ENCODE results near the gene FLOT1. TPM values are rescaled to one million over a fixed set of nuclear protein-coding genes. Genes with fewer than 3 reads are reported as not detected.

FLOT1 gene
- total and polyA plus RNA-seq, 9 of the 15 experiments (the other 6 are each of a cell fraction or from before 2014, with no cell fraction given): 11.7 to 149 (median 118) TPM

- TF ChIP-seq MBD1 (CRISPR knock-in tag; IDR thresholded peaks at IDR 0.05): no peak
- peak in 1 of 2 experiments; percentile 3; a peak in 1 of 4 replicates for TF ChIP-seq NRF1 (conservative IDR thresholded peaks at IDR 0.05 in 1 of 2, IDR thresholded peaks at IDR 0.05 in 1 of 2)
- TF ChIP-seq ZFPM2 (CRISPR knock-in tag; IDR thresholded peaks at IDR 0.05): no peak
- no peak for TF ChIP-seq CTCFL (IDR thresholded peaks at IDR 0.05; ENCODE audit: borderline replicate concordance, insufficient read depth, low read depth, low read length, poor library complexity, severe bottlenecking)
- TF ChIP-seq ZNF57 (CRISPR knock-in tag; IDR thresholded peaks at IDR 0.05): no peak
- TF ChIP-seq MTF1 (CRISPR knock-in tag; IDR thresholded peaks at IDR 0.05; ENCODE audit: borderline replicate concordance): no peak
- peak; percentile 89; the same call in 1 of the 2 replicates for TF ChIP-seq BCOR (IDR thresholded peaks at IDR 0.05)
- no peak for TF ChIP-seq RBM34 (IDR thresholded peaks at IDR 0.05; ENCODE audit: borderline replicate concordance, insufficient read depth, low read length)
- TF ChIP-seq, protein P1, sequence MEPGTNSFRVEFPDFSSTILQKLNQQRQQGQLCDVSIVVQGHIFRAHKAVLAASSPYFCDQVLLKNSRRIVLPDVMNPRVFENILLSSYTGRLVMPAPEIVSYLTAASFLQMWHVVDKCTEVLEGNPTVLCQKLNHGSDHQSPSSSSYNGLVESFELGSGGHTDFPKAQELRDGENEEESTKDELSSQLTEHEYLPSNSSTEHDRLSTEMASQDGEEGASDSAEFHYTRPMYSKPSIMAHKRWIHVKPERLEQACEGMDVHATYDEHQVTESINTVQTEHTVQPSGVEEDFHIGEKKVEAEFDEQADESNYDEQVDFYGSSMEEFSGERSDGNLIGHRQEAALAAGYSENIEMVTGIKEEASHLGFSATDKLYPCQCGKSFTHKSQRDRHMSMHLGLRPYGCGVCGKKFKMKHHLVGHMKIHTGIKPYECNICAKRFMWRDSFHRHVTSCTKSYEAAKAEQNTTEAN (CRISPR knock-in tag; IDR thresholded peaks at IDR 0.05): peak; percentile 12; the same call in 1 of the 2 replicates
- no peak for TF ChIP-seq PHB2 (IDR thresholded peaks at IDR 0.05; ENCODE audit: low read depth)
- TF ChIP-seq PPARD (CRISPR knock-in tag; IDR thresholded peaks at IDR 0.05): no peak
- TF ChIP-seq BRD4 (IDR thresholded peaks at IDR 0.05): peak; percentile 78; the same call in 1 of the 2 replicates
- TF ChIP-seq SMAD2 (IDR thresholded peaks at IDR 0.05; ENCODE audit: low read depth, low read length): no peak
- TF ChIP-seq, protein P2, sequence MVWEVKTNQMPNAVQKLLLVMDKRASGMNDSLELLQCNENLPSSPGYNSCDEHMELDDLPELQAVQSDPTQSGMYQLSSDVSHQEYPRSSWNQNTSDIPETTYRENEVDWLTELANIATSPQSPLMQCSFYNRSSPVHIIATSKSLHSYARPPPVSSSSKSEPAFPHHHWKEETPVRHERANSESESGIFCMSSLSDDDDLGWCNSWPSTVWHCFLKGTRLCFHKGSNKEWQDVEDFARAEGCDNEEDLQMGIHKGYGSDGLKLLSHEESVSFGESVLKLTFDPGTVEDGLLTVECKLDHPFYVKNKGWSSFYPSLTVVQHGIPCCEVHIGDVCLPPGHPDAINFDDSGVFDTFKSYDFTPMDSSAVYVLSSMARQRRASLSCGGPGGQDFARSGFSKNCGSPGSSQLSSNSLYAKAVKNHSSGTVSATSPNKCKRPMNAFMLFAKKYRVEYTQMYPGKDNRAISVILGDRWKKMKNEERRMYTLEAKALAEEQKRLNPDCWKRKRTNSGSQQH (CRISPR knock-in tag; IDR thresholded peaks at IDR 0.05): no peak
- TF ChIP-seq ESRRA (IDR thresholded peaks at IDR 0.05; ENCODE audit: borderline replicate concordance, low read depth): no peak
- TF ChIP-seq, protein P3, sequence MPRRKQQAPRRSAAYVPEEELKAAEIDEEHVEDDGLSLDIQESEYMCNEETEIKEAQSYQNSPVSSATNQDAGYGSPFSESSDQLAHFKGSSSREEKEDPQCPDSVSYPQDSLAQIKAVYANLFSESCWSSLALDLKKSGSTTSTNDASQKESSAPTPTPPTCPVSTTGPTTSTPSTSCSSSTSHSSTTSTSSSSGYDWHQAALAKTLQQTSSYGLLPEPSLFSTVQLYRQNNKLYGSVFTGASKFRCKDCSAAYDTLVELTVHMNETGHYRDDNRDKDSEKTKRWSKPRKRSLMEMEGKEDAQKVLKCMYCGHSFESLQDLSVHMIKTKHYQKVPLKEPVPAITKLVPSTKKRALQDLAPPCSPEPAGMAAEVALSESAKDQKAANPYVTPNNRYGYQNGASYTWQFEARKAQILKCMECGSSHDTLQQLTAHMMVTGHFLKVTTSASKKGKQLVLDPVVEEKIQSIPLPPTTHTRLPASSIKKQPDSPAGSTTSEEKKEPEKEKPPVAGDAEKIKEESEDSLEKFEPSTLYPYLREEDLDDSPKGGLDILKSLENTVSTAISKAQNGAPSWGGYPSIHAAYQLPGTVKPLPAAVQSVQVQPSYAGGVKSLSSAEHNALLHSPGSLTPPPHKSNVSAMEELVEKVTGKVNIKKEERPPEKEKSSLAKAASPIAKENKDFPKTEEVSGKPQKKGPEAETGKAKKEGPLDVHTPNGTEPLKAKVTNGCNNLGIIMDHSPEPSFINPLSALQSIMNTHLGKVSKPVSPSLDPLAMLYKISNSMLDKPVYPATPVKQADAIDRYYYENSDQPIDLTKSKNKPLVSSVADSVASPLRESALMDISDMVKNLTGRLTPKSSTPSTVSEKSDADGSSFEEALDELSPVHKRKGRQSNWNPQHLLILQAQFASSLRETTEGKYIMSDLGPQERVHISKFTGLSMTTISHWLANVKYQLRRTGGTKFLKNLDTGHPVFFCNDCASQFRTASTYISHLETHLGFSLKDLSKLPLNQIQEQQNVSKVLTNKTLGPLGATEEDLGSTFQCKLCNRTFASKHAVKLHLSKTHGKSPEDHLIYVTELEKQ (CRISPR knock-in tag; IDR thresholded peaks at IDR 0.05): no peak
Observed at GRCh38 chr6:30743099-30744053, 889 bp upstream of the FLOT1 start (continued).
